Suppressor macrophage treated with lipopolysaccharide for 4 hours (primary cell): ENCODE measurements around the gene NDUFB8.

Experiments used
- DNase-seq: peaks from one replicate; pipeline ENCODE4 v3.0.0-alpha.2; 2020

Gene NDUFB8

DNA sequence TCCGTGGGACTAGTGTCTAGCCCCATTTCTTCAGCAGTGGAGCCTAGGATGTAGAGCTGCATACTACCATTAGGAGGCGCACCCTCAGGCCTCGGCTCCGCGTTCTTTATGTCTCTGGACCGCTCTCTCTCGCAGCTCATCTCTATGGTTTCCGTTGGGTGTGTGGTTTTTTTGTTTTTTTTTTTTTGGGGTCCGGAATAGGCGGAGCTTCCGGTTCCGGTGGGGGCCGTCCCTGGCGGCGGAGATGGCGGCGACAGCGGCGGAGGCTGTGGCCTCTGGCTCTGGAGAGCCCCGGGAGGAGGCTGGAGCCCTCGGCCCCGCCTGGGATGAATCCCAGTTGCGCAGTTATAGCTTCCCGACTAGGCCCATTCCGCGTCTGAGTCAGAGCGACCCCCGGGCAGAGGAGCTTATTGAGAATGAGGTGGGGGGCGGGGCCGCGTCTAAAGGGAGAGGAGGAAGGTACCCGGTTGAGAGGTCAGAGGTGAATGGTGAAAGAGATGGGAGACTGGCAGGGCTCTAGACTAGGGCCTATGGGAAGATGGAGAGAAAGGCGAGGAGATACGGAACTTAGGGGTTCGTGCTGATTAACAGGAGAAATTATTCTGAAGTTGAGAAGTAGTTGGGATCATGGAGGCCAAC is 6.2 kb upstream of the NDUFB8 start, which contains the start of gene HIF1AN:
HIF1AN (plus strand) TSS at position 229 of the 639 bp plus-strand sequence; CDS start at position 245, 16 bp downstream.
- DNase-seq = peak; percentile 98

GRCh38 chr10:100535338-100535714 is 5.7 kb upstream of the NDUFB8 start:
- DNase-seq = no peak

DNA sequence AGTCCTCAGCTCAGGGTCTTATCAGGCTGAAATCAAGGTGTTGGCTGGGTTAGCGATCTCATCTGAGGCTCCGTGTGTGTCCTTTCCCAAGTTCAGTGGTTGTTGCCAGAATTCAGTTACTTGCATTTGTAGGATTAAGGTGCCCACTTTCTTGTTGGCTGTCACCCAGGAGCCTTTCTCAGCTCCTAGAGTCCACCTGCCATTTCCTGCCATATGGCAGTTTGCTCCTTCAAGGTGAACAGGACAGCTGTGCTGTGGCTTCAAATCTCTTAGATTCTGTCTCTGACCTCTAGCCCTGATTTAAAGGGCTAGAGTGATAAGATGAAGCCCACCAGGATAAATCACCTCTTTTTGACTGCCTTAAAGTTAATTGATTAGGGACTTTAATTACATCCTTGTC is 5.1 kb upstream of the NDUFB8 start:
- no peak for DNase-seq

- peak; percentile 24 for DNase-seq
Observed at GRCh38 chr10:100531761-100532160, 2.1 kb upstream of the NDUFB8 start.

- peak; percentile 19 for DNase-seq
Observed at GRCh38 chr10:100528921-100529474, 673 bp downstream of the NDUFB8 start.

GRCh38 chr10:100528123-100528886 is 1.4 kb downstream of the NDUFB8 start:
- DNase-seq = peak; percentile 35

DNA sequence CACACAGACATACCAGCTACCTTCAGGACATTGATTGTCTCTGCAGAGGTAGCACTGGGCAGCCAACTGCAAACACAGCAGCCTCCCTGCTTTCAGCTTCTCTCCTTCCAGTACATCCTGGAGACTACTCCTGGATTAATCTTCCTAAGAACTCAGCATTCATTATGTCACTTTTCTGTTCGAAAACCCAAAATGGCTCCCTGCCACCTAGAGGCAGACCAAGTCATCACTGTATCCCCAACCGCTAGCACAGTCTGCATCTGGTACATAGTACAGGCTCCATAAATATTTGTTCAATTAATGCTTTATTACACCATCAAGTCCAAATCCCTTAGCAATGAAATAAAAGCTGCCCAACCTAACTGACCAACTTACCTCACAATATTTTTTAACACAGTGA is 5.0 kb downstream of the NDUFB8 start:
- DNase-seq = no peak

DNA sequence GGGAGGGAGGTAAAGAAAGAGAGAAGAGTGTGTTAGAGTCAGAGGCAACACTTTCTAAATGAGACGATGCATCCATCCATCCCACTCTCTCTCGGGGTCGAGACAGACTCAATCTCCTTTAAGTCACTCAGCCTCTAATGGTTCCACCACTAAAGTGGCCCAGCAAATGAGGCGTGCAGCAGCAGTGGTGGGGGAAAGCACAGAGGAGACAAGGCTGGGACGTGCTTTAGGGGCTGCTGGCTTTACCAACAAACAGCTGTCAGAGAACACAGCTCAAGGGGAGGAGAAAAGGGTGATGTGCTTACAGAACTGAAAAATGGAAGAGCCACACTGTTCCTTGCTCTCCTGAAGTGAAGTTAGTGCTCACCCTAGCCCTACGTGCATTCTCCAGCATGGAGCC is 5.5 kb downstream of the NDUFB8 start:
- DNase-seq = no peak

DNA sequence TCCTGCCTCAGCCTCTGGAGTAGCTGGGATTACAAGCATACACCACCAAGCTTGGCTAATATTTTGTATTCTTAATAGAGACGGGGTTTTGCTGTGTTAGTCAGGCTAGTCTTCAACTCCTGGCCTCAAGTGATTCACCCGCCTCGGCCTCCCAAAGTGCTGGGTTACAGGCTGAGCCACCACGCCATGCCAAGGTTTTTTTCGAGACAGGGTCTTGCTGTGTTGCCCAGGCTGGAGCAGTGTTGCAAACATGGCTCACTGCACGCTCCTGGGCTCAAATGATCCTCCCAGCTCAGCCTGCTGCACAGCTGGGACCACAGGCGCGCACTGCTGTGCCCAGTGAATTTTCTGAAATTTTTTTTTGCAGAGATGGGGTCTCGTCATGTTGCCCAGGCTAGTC is 6.7 kb downstream of the NDUFB8 start:
- DNase-seq = no peak

- no peak for DNase-seq
Observed at GRCh38 chr10:100522107-100522801, 7.4 kb downstream of the NDUFB8 start.

GRCh38 chr10:100520811-100521210 is 8.9 kb downstream of the NDUFB8 start:
- no peak for DNase-seq

DNA sequence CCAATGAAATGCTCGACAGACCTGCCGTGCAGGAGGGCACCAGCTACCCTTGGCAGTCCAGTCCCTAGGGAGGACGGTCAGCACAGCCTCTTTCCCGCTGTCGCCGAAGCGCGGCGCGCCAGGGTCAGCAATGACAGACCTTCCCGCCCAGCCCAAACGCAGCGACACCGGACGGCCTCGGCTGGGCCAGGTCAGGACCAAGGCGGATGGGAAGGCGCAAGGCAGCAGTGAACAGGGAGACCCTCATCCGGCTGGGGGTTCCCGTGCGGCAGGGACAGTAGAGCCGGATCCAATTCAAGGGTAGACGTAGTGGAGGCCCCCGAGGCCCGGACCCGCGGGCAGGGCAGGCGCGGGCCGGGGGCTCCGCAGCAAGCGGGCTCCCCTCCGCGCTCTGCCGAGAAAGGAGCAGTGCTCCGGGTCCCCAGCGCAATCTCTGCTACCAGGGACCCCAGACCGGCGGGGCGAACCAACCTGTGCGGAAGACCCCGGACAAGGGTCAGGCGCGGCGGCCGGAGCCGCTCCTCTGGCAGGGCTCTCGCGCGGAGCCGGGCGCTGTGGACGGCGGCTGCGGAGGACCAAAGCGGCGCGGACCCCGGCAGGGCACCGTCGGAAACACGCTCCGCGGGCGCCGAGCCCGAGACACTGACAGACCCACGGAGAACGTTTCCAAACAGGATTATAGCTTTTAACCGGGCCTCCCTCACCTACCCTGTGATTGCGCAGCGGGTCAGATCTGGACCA is 10.2 kb downstream of the NDUFB8 start, which contains the start of gene SEC31B:
SEC31B (minus strand) TSS at position 551 of the 741 bp plus-strand sequence. CDS start 2,909 bp downstream, outside the sequence.
- DNase-seq = no peak

- DNase-seq = peak; percentile 75
Observed at GRCh38 chr10:100518761-100519241, 10.9 kb downstream of the NDUFB8 start.

DNA sequence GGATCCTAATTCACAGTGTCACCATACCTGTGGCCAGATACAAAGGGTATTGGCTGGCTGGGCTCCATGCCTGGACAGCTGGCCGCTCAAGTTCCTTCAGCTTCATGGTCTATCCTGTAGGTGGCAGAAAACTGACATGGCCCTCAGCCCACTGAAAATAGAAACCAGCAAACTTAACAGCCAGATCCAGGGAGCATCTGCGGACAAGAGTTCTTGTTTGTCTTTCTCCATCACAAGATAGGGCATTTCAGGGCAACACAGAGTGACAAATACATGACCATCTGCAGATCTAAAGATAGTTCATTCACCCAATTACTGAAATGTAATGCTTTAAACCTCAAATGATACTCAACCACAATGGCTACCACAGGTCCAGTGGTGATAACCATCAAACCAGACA is 12.8 kb downstream of the NDUFB8 start:
- no peak for DNase-seq

GRCh38 chr10:100515612-100516011 is 14.1 kb downstream of the NDUFB8 start:
- DNase-seq = no peak

DNA sequence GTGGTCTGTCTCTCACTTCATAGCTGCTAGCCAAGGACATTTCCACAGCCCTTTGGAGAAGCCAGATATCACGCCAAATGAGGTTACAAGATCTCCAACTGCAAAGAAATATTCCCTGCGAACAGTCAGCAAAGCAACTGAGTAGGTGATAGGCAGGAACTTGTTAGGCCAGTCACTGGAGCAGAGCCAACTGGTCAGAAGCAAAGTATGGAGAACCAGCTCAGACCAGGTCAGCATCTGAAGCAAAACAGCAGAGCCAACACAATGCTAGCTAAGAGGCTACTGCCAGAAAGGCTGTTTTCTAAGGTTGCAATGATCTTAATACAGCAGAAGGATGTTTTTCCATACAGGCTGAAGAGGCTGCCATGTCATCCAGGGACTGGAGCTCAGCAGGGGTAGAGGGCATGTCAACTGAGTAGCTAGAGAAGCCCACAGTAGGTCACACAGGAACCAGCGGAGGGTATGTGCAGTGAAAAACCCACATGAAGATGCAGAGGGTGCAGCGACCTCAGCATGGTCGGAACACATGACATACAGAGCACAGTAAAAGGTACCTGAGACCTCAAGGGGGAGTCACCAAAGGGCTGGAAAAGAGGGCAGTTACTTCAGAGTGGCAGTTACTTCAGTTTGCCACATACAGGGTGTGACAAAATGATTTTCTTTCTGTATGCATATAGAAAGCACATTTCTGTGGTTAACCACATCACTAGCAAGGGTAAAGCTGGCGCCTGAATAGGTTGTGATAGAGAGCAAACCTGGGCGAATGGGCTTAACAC is 18.9 kb downstream of the NDUFB8 start:
- DNase-seq = no peak

- DNase-seq = no peak
Observed at GRCh38 chr10:100509241-100509840, 20.3 kb downstream of the NDUFB8 start.

DNA sequence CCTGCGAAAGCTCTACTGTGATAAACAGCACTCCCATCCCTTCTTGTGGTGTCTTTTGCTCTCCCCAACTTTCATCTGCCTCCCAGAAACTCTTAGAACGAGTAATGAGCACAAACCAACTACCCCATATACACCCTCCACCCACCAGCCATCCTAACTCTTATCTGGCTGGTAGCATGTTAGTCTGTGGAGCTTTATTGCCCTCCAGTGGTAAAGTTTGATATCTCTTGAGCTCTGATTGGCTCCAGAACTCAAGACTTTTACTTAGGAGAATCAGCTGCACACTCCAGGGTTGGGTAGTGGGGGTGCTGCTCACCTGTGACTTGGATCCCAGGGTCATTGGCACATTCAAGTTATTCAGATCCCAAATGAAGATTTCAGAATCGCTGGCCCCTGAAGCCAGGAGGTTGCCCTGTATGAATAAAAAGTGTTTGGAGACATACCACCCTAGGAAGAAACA is 20.9 kb downstream of the NDUFB8 start:
- peak; percentile 56 for DNase-seq

- no peak for DNase-seq
Observed at GRCh38 chr10:100508266-100508665, 21.4 kb downstream of the NDUFB8 start.

DNA sequence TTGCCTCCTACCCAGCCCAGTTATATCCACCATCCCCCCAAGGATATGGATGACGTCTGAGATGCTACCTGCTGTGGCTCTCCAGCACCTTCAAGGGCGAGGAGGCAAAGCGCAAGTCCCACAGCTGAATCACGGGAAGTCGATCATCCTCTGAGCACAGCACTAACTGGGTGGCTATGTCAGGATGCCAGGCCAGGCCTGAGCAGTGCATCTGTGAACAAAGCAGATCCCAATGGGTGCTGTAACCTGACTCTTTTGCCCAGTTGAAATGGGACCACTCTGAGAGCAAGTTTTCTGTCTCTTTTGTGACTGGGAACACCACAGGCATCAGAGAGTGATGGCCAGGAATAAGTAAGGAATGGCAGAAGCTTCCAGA is 22.3 kb downstream of the NDUFB8 start:
- DNase-seq = no peak
